Mucosa of rectum (tissue), 2 donors: ENCODE data around the gene YWHAQ.

Experiments
- H3K27ac ChIP-seq, 2 donors: one replicate each; pipeline ENCODE4 v1.7.0; 2013; ENCODE audit warnings: inconsistent platforms in 2 of 2, low read depth in 2 of 2, low read length in 2 of 2
- H3K27me3 ChIP-seq, 2 donors: one replicate each; pipeline ENCODE4 v1.7.0; 2013; ENCODE audit warnings: low read length in 2 of 2; ENCODE audit not compliant: control insufficient read depth in 2 of 2, insufficient read depth in 2 of 2
- H3K36me3 ChIP-seq, 2 donors: one replicate each; pipeline ENCODE4 v1.7.0; 2013; ENCODE audit warnings: low read length in 2 of 2; ENCODE audit not compliant: control insufficient read depth in 2 of 2, insufficient read depth in 2 of 2
- H3K4me1 ChIP-seq, 2 donors: one replicate each; pipeline ENCODE4 v1.7.0; 2013; ENCODE audit warnings: low read length in 2 of 2, mild to moderate bottlenecking in 1 of 2; ENCODE audit not compliant: control insufficient read depth in 2 of 2, insufficient read depth in 2 of 2
- H3K4me3 ChIP-seq, 2 donors: one replicate each; pipeline ENCODE4 v1.7.0; 2013; ENCODE audit warnings: low read length in 2 of 2
- H3K9ac ChIP-seq, 2 donors: one replicate each; pipeline ENCODE4 v1.7.0; 2013; ENCODE audit warnings: low read length in 2 of 2, low read depth in 1 of 2, mild to moderate bottlenecking in 1 of 2
- H3K9me3 ChIP-seq, 2 donors: one replicate each; pipeline ENCODE4 v1.7.0; 2013; ENCODE audit warnings: low read length in 2 of 2; ENCODE audit not compliant: control insufficient read depth in 2 of 2
- donor health status: healthy.
- donor health status: Normal muscosa, but diverticular disease.

The YWHAQ gene

DNA sequence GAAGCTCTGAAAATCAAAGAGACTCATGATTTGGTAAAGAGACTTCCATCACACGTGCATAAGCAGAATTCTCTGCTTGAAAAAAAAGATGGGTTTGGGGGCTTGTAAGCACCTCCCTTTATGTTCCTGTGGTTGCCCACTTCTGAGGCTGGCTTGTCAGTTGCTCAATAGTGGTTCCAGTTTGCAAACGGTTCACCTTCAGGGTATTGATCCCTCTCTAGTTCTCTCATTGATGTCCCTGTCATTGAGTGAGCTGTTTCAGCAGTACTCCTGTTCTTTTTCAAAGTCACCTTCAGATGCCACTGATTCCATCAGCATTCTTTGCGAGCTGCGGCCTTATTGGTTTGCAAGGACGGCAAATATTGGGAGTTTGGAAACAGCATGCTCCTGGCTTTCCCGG, 17.1 kb upstream of the YWHAQ start:
- Histone ChIP-seq H3K36me3 (no peaks in the 10 kb centered on the region), H3K9ac (no peak overlapping the region), H3K4me3 (no peak overlapping the region), H3K27me3 (peaks cover 0 to 2% of the 10 kb centered on the region in 2 donors), H3K4me1 (peaks cover 0 to 2% of the 10 kb centered on the region in 2 donors), H3K27ac (no peak overlapping the region), H3K9me3 (no peaks in the 10 kb centered on the region)

DNA sequence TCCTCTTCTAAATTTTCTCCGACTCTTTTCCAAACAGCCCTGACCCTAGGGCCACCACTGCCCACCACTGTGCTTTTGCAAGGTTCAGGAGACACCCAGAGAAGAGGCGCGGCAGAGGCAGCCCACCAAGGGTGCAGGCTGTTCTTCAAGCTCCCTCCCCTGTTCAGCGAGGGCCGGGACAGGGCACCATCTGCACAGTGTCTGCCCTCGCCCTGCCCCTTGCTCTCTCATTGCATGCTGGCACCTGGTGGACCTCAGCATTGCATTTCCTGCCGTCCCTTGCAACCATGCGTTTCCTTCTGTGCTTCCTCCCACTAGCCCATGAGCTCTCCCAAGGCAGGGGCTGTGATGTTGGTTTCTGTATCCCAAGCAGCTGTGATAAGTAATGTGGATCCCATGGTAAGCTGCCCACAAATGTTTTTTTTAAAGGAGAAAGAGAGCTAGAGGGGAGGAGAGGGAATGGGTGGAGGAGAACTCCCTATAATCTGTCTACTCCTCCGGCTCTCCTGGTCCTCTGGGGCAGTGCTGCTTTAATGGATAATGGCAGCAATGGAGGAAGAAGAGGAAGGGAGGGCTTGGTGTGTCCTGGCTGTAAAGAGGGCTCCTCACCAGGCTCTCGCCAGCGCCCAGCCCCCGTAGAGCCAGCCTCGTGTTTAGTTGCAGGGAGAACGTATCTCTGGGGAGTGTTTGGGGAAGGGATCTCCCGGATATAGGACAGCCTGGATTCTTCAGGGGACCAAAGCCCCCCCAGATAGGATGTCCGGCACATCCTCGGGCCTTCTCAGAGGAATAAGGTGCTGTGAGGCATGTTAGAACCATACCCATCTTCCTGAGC, 15.6 kb upstream of the YWHAQ start:
- peaks cover 0 to 2% of the 10 kb centered on the region in 2 donors for H3K4me1 ChIP-seq
- no peaks in the 10 kb centered on the region for H3K9me3 ChIP-seq
- H3K27ac ChIP-seq = no peak overlapping the region
- H3K36me3 ChIP-seq = no peaks in the 10 kb centered on the region
- H3K9ac ChIP-seq = no peak overlapping the region
- no peak overlapping the region for H3K4me3 ChIP-seq
- H3K27me3 ChIP-seq = no peaks in the 10 kb centered on the region

DNA sequence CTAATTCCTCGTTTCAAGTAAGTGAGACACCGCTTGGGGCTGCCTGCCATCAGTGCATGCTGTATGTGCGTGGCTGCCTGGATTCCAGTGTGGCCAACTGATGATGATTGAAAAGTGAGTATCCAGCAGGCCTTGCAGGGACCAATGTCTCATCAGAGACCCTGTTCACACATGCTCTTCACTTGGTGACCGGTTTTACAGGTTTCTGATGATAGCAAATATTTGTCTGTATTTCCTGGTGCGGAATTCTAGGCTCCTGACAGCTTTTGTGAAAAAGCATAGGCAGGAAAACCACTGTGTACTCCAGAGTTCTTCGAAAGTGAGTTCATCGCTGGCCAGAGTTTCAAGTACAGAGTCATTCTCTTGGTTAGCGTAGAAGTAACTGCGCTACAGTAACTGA, 13.8 kb upstream of the YWHAQ start:
- Histone ChIP-seq H3K36me3 (no peaks in the 10 kb centered on the region), H3K4me3 (no peak overlapping the region), H3K27me3 (no peaks in the 10 kb centered on the region), H3K9ac (no peak overlapping the region), H3K4me1 (peaks cover 2 to 4% of the 10 kb centered on the region in 2 donors), H3K27ac (no peak overlapping the region), H3K9me3 (no peaks in the 10 kb centered on the region)

DNA sequence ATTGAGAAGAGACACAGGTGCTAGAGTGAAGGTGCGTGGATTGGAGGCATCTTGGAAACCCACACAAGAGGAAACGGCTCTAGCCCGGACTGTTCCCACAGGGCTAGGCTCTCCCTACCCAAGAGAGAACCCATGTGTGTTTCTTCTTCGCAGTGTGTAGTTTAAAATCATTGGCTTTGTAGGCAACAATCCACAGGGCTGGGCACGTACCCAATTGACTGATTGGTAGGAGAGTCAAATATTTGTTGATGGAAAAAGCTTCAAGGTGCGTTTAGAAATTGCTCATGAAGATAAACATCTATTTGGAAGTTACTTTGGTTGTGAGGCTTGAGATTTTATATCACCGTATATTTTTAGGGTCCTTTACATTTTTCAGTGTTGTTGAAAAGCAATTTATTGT, 13.2 kb upstream of the YWHAQ start:
- peaks cover 4 to 5% of the 10 kb centered on the region in 2 donors for H3K4me1 ChIP-seq
- no peaks in the 10 kb centered on the region for H3K27me3 ChIP-seq
- H3K4me3 ChIP-seq = no peak overlapping the region
- H3K9me3 ChIP-seq = no peaks in the 10 kb centered on the region
- no peak overlapping the region for H3K9ac ChIP-seq
- no peak overlapping the region for H3K27ac ChIP-seq
- no peaks in the 10 kb centered on the region for H3K36me3 ChIP-seq

DNA sequence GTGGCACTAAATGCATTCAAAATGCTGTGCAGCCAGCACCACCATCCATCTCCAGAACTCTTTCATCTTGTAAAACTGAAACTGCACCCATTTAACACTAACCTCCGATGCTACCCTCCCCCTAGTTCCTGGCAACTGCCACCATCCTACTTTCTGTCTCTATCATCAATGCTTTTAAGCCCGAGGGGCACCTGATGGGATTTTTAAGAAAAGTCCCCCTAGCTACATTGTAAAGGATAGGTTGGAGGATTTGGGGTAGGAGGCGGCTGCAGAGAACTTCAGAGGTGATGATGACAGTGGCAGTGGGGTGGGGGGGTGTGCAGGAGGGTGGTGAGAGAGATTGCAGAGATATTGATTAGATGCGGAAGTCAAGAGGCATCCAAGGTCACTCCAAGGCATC, 10.8 kb upstream of the YWHAQ start:
- Histone ChIP-seq H3K9me3 (no peaks in the 10 kb centered on the region), H3K4me1 (peaks cover 7 to 8% of the 10 kb centered on the region in 2 donors), H3K4me3 (no peak overlapping the region), H3K9ac (no peak overlapping the region), H3K27ac (no peak overlapping the region), H3K36me3 (no peaks in the 10 kb centered on the region), H3K27me3 (no peaks in the 10 kb centered on the region)

DNA sequence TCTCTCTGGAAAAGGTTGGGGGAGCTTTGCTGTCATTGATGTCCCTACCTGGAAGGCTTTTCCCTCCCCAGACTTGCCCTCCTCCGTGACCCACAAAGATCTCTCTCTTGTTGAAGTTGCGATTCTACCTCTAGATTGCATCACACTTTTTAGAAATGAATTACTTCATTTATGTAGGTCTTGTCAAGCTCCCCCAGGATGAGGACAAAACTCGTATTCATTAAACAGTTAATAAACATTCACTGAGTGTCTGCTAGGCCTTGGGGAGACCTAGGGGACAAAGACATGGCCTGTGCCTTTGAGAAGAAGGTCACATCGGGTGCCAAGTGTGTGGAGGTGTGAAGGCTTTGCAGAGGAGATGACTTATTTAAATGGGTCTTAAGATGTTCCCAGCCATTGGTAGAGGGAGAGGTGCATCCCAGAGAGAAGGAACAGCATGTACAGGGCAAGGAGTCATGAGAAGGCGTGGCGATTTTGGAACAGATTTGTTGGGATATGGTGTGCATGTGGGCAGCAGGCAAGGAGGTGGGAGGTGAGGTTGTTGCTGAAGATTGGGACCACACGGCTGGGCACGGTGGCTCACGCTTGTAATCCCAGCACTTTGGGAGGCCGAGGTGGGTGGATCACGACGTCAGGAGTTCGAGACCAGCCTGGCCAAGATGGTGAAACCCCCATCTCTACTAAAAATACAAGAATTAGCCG, 9.8 kb upstream of the YWHAQ start:
- Histone ChIP-seq H3K4me1 (peaks cover 7 to 8% of the 10 kb centered on the region in 2 donors), H3K27ac (no peak overlapping the region), H3K27me3 (no peaks in the 10 kb centered on the region), H3K9me3 (no peaks in the 10 kb centered on the region), H3K9ac (no peak overlapping the region), H3K4me3 (no peak overlapping the region), H3K36me3 (no peaks in the 10 kb centered on the region)

DNA sequence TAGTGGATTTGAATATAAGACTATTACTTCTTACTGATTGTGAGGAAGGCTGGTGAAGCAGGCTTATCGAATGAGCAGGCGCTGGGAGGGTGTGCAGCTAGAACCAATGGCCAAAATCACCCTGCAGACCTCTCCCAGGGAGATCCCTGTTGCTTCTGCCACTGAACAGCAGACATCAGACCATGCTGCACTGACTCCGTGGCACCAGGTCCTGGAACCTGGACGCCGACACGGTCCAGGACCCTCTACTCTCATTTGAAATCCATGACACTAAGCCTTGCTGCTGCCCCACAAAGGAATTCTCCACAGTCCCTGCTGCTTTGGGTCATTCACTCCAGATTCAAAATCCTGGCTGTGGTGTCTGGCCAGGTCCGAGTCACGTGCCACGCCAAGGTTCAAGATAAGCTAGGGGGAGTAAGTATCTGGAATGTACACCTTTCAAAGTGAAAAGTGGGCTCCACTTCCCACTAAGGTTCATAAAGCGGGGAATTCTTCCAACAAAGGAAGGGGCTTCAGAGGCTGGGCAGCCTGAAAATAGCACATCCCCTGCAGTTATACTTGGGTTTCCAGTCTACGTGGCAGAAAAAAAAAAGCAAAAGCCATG, 9.0 kb upstream of the YWHAQ start:
- H3K36me3 ChIP-seq = no peaks in the 10 kb centered on the region
- no peaks in the 10 kb centered on the region for H3K9me3 ChIP-seq
- no peak overlapping the region for H3K4me3 ChIP-seq
- H3K4me1 ChIP-seq = peaks cover 5 to 7% of the 10 kb centered on the region in 2 donors
- H3K9ac ChIP-seq = no peak overlapping the region
- no peak overlapping the region for H3K27ac ChIP-seq
- no peaks in the 10 kb centered on the region for H3K27me3 ChIP-seq

DNA sequence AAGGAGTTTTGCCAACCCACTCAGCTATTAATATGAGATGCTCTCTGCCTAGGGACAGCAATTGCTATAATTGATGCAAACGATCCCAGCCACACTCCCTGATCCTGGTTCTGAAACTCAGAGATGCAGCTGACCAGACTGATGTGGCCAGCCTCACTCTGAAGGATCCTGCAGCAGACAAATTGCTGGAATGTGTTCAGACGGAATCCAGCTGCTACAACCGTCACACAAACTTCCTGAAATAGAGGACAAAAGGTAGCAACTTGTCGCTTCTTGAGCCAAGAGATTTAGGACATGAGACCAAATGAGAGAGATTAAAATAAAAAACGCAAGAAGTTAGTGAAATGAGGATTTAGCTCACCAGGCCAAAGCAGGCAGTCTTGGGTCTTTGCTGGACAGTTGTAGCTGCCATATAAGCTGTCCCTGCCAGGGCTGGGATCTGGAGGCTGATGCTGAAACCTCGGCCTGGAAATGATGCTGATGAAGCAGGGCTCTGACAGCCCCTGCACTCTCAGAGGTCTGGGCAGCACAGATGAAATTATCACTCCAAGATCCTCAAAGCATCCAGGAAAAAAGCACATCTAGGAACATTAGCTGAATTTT, 8.3 kb upstream of the YWHAQ start:
- Histone ChIP-seq H3K27me3 (no peaks in the 10 kb centered on the region), H3K4me3 (no peak overlapping the region), H3K36me3 (no peaks in the 10 kb centered on the region), H3K9me3 (no peaks in the 10 kb centered on the region), H3K4me1 (peaks cover 5 to 7% of the 10 kb centered on the region in 2 donors), H3K9ac (no peak overlapping the region), H3K27ac (peak overlapping the region; percentile 2 to 19)

DNA sequence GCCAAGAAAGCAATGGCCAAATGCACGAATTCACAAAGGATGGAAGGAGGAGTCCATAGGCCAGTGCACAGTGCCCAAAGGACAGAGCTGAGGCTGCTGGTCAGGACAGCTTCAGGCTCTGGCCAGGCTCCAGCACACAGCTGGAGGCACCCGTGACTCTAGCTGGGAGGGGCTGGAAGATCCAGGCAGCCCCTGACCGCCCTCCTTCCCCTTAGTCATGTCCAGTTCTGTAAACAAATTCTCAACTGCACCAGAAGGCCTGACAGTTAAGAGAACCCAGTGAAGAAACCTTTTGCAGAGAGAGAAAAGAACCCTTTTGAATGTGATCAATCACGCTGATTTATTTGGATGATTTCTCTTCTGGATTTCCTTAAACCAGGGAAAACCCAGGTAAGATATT, 7.7 kb upstream of the YWHAQ start:
- peak overlapping the region; percentile 2 to 19 for H3K27ac ChIP-seq
- H3K36me3 ChIP-seq = no peaks in the 10 kb centered on the region
- no peak overlapping the region for H3K4me3 ChIP-seq
- no peaks in the 10 kb centered on the region for H3K27me3 ChIP-seq
- no peaks in the 10 kb centered on the region for H3K9me3 ChIP-seq
- peaks cover 5 to 7% of the 10 kb centered on the region in 2 donors for H3K4me1 ChIP-seq
- H3K9ac ChIP-seq = no peak overlapping the region

DNA sequence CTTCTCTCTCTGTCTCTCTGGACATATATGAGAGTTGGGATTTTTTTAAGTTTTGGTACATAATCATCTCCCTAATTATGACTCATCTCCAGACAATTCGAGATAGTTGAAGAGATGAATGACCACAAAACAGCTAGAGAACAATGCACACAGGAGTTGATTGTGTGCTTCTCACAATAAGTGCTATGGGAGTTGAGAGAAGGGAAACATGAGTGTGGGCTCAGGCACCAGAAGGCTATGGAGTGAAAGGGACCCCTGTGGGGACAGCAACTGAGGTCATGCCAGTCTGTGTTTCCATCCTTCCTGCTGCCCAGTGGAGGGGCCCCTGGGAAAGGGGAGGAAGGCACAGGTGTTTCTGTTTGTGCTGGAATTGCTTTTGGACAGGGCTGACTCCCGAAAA, 6.5 kb upstream of the YWHAQ start:
- Histone ChIP-seq H3K36me3 (no peaks in the 10 kb centered on the region), H3K27ac (no peak overlapping the region), H3K27me3 (no peaks in the 10 kb centered on the region), H3K9me3 (no peaks in the 10 kb centered on the region), H3K4me3 (no peak overlapping the region), H3K9ac (no peak overlapping the region), H3K4me1 (peaks cover 5 to 7% of the 10 kb centered on the region in 2 donors)
